Measurements from ENCODE around the gene TCEAL7. TPM values are rescaled to one million over a fixed set of nuclear protein-coding genes. Genes with fewer than 3 reads are reported as not detected.

TCEAL7 gene
- total and polyA plus RNA-seq, 2 donors from 2014 or later: 2.6 to 7.7 TPM

GRCh38 chrX:103309860-103310554, 20.0 kb upstream of the TCEAL7 start:
- Histone ChIP-seq H3K4me3 (ENCODE audit: low read length in 3 of 3) (peak overlapping the region; percentile 45 to 61 (median 48)), H3K27ac (ENCODE audit: low read depth in 2 of 2, low read length in 2 of 2) (peak overlapping the region in 1 of 2 donors; percentile 34), H3K9ac (ENCODE audit: low read length in 3 of 3) (no peak overlapping the region), H3K36me3 (ENCODE audit: control insufficient read depth in 2 of 3, insufficient read depth in 3 of 3, low read length in 3 of 3) (no peaks in the 10 kb centered on the region), H3K9me3 (ENCODE audit: control insufficient read depth in 2 of 3, insufficient read depth in 1 of 3, low read length in 3 of 3) (no peaks in the 10 kb centered on the region), H3K4me1 (ENCODE audit: control insufficient read depth in 2 of 3, insufficient read depth in 2 of 3, low read depth in 1 of 3, low read length in 3 of 3) (no peaks in the 10 kb centered on the region), H3K27me3 (ENCODE audit: control insufficient read depth, insufficient read depth, low read length) (no peaks in the 10 kb centered on the region)
- TF ChIP-seq CTCF (IDR thresholded peaks at IDR 0.05; ENCODE audit: borderline replicate concordance, extremely low read depth, insufficient read depth): no peak
- FAIRE-seq: no peak
- DNase-seq: peak in 4 of 5 donors; percentile 13 to 62 (median 22)
- intact Hi-C loops (cut with DNase I): no loop called here

DNA sequence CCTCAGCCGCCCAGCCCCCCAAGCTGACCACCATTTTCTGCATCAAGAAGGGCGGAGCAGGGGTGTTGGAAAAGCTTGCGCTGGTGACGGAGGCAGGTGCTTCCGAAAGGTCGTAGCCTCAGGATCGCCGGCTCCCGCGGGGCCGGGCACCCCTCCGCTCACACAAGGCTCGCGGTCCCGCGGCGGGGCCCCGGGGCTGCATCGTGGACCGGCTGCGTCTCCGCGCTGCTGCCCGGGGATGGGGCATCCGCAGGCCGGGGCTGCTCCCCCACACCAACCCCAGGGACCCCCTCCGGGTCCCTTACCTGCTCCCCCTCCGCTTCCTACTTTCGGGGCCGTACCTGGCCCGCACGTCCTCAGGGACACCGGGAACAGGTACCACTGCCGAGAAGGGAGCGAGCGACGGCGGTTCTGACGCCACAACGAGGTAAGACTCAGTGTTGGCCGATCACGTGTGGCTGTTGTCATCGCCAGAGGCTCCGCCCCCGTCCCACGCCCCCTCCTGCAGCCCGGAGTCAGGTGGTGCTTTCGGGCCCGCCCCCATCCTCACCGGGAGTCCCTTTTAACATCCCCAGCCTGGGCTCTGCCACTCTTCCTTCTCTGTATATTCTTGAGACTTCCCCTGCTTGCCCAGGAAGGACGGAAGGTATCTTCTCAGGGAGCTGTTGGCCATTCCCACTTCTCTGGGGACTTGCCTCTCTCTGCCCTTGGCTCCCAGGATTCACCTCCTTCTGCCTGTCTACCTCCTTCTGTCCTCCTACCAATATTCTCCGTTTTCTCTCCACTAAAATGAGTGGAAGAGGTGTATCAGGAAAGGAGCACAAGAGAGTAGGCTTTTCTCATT, 19.3 kb upstream of the TCEAL7 start, which contains the start of gene BEX2:
BEX2 (minus strand) TSS at position 436 of the 844 bp plus-strand sequence. CDS start 1,014 bp downstream, outside the sequence.
- Histone ChIP-seq H3K9ac (ENCODE audit: low read length in 3 of 3) (peak within 1 kb of the TSS in 1 of 3 donors; percentile 67), H3K4me1 (ENCODE audit: control insufficient read depth in 2 of 3, insufficient read depth in 2 of 3, low read depth in 1 of 3, low read length in 3 of 3) (no peaks in the 10 kb centered on the region), H3K27ac (ENCODE audit: low read depth in 2 of 2, low read length in 2 of 2) (peak within 1 kb of the TSS in 1 of 2 donors; percentile 34), H3K27me3 (ENCODE audit: control insufficient read depth, insufficient read depth, low read length) (no peaks in the 10 kb centered on the region), H3K9me3 (ENCODE audit: control insufficient read depth in 2 of 3, insufficient read depth in 1 of 3, low read length in 3 of 3) (no peaks in the 10 kb centered on the region), H3K4me3 (ENCODE audit: low read length in 3 of 3) (peak within 1 kb of the TSS; percentile 48 to 61 (median 52)), H3K36me3 (ENCODE audit: control insufficient read depth in 2 of 3, insufficient read depth in 3 of 3, low read length in 3 of 3) (no peaks in the 10 kb centered on the region)
- TF ChIP-seq CTCF (IDR thresholded peaks at IDR 0.05; ENCODE audit: borderline replicate concordance, extremely low read depth, insufficient read depth): no peak
- intact Hi-C loops (cut with DNase I): no loop called here
- DNase-seq: peak; percentile 89 to 93 (median 90)
- no peak for FAIRE-seq

DNA sequence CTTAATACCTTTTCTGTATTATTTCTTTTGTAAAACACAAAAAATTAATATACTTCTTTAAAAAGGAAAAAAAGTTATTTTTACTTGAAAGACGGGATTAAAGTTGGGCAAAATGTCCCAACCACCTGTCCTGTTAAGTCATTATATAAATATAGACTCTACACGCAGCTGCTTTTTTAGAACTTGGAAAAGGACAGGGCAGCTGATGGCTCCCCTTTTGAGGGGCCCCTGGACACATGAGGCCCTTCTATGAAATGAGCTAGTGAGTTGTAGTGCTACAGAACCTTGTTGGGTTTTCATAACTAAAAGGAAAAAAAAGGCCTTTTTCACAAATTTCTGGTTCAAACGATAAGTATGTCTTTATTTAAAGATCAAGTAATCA, 18.6 kb upstream of the TCEAL7 start:
- Histone ChIP-seq H3K27me3 (ENCODE audit: control insufficient read depth, insufficient read depth, low read length) (no peaks in the 10 kb centered on the region), H3K4me3 (ENCODE audit: low read length in 3 of 3) (peak overlapping the region in 1 of 3 donors; percentile 61), H3K36me3 (ENCODE audit: control insufficient read depth in 2 of 3, insufficient read depth in 3 of 3, low read length in 3 of 3) (no peaks in the 10 kb centered on the region), H3K4me1 (ENCODE audit: control insufficient read depth in 2 of 3, insufficient read depth in 2 of 3, low read depth in 1 of 3, low read length in 3 of 3) (no peaks in the 10 kb centered on the region), H3K27ac (ENCODE audit: low read depth in 2 of 2, low read length in 2 of 2) (no peak overlapping the region), H3K9me3 (ENCODE audit: control insufficient read depth in 2 of 3, insufficient read depth in 1 of 3, low read length in 3 of 3) (no peaks in the 10 kb centered on the region), H3K9ac (ENCODE audit: low read length in 3 of 3) (no peak overlapping the region)
- peak; percentile 62 for FAIRE-seq
- intact Hi-C loops (cut with DNase I): no loop called here
- no peak for TF ChIP-seq CTCF (IDR thresholded peaks at IDR 0.05; ENCODE audit: borderline replicate concordance, extremely low read depth, insufficient read depth)
- DNase-seq: no peak

Data from kidney (tissue), 14 donors.